HG03520 (cell line): ENCODE measurements around the gene KAT7.
"Not testable (repeated sequence)": the region's sequence is repeated elsewhere in the genome, so short reads cannot be mapped to it uniquely, and the experiment has no call there.

Experiments
- ATAC-seq: cut with Tn5 transposase; IDR thresholded peaks from one replicate; pipeline ENCODE4 v1.9.1; 2021; ENCODE audit warnings: mild to moderate bottlenecking, moderate library complexity; ENCODE audit not compliant: unreplicated experiment

KAT7 gene

GRCh38 chr17:49798182-49798581 is 9.7 kb downstream of the KAT7 start:
- ATAC-seq: no peak

- ATAC-seq: no peak
Observed at GRCh38 chr17:49798738-49799137, 10.3 kb downstream of the KAT7 start.

GRCh38 chr17:49809056-49809455 is 20.6 kb downstream of the KAT7 start:
- no peak for ATAC-seq

- ATAC-seq: no peak
Observed at GRCh38 chr17:49814781-49815529, 26.5 kb downstream of the KAT7 start.

- ATAC-seq: no peak
Observed at GRCh38 chr17:49815761-49816281, 27.3 kb downstream of the KAT7 start.

GRCh38 chr17:49817993-49818392 is 29.5 kb downstream of the KAT7 start:
- no peak for ATAC-seq

- ATAC-seq: no peak
Observed at GRCh38 chr17:49819138-49819537, 30.7 kb downstream of the KAT7 start.

- ATAC-seq: no peak
Observed at GRCh38 chr17:49819651-49820050, 31.2 kb downstream of the KAT7 start.

- ATAC-seq: no peak
Observed at GRCh38 chr17:49820773-49821172, 32.3 kb downstream of the KAT7 start.

GRCh38 chr17:49821466-49821865 is 33.0 kb downstream of the KAT7 start:
- no peak for ATAC-seq

- ATAC-seq: no peak
Observed at GRCh38 chr17:49821916-49822315, 33.4 kb downstream of the KAT7 start.

GRCh38 chr17:49822829-49823228 is 34.3 kb downstream of the KAT7 start:
- ATAC-seq: no peak

GRCh38 chr17:49823614-49824013 is 35.1 kb downstream of the KAT7 start:
- no peak for ATAC-seq

- ATAC-seq: no peak
Observed at GRCh38 chr17:49825645-49826044, 37.2 kb downstream of the KAT7 start.

- not testable (repeated sequence) for ATAC-seq
Observed at GRCh38 chr17:49828325-49828724, 39.8 kb downstream of the KAT7 start.

GRCh38 chr17:49829026-49829425 is 40.5 kb downstream of the KAT7 start:
- no peak for ATAC-seq

- no peak for ATAC-seq
Observed at GRCh38 chr17:49830605-49831004, 42.1 kb downstream of the KAT7 start.

- no peak for ATAC-seq
Observed at GRCh38 chr17:49832840-49833599, 44.5 kb downstream of the KAT7 start.

- no peak for ATAC-seq
Observed at GRCh38 chr17:49834118-49834743, 45.8 kb downstream of the KAT7 start.

- ATAC-seq: no peak
Observed at GRCh38 chr17:49835472-49835871, 47.0 kb downstream of the KAT7 start.
